ENCODE results near the gene ENOX1. TPM values are rescaled to one million over a fixed set of nuclear protein-coding genes. Genes with fewer than 3 reads are reported as not detected.

The ENOX1 gene
- total and polyA plus RNA-seq, 2 of the 8 experiments (the other 6 are each of a cell fraction or from before 2014, with no cell fraction given) = 0.23 to 0.37 TPM

GRCh38 chr13:43305416-43305815, 481.4 kb downstream of the ENOX1 start (continued):
- TF ChIP-seq RAD21 (IDR thresholded peaks at IDR 0.05 in 1 of 2, conservative IDR thresholded peaks at IDR 0.05 in 1 of 2; ENCODE audit: low read depth in 2 of 2, low read length in 2 of 2) = no peak
- TF ChIP-seq NRF1 (IDR thresholded peaks at IDR 0.05; ENCODE audit: low read depth, low read length) = no peak
- TF ChIP-seq CHD1 (IDR thresholded peaks at IDR 0.05; ENCODE audit: low read depth, low read length) = no peak
- no peak for TF ChIP-seq GABPA (IDR thresholded peaks at IDR 0.05; ENCODE audit: borderline replicate concordance, insufficient read depth, low read length)
- TF ChIP-seq RBBP5 (IDR thresholded peaks at IDR 0.05; ENCODE audit: borderline replicate concordance, low read depth, low read length) = no peak

Measured in H1 (cell line).